ENCODE results near the gene PDILT.

GRCh38 chr16:20323591-20324117, 80.9 kb downstream of the PDILT start:
- TF ChIP-seq CTCF (IDR thresholded peaks at IDR 0.05; ENCODE audit: insufficient read depth, low read length, poor library complexity, severe bottlenecking) (no peak), EZH2phosphoT487 (conservative IDR thresholded peaks at IDR 0.05; ENCODE audit: low read length) (no peak)

Measured in SU-DHL-6 (cell line).